GM18951 (cell line): Measurements from ENCODE around the gene PLCL1.

Experiments
- POLR2A ChIP-seq: IDR thresholded peaks from 4 replicates; pipeline ENCODE4 v1.6.1; 2011; ENCODE audit warnings: mild to moderate bottlenecking; ENCODE audit not compliant: insufficient read length, insufficient read depth; ENCODE audit errors: extremely low read depth
- in situ Hi-C: fragments of 300-500 bp; cut with MboI; formaldehyde crosslinking; loops from one replicate; pipeline ENCODE4 v1.12.0; 2022; ENCODE audit warnings: low sequenced_read_pairs, mixed read lengths, inconsistent platforms; ENCODE audit not compliant: unreplicated experiment

Gene PLCL1

GRCh38 chr2:197851451-197851850, 47.1 kb downstream of the PLCL1 start:
- TF ChIP-seq POLR2A, result no peak
- in situ Hi-C loops, result no loop called here

GRCh38 chr2:197852108-197852507, 47.7 kb downstream of the PLCL1 start:
- no peak for TF ChIP-seq POLR2A
- in situ Hi-C loops, result no loop called here

- in situ Hi-C loops, result no loop called here
- no peak for TF ChIP-seq POLR2A
Measured at GRCh38 chr2:197853549-197853948, 49.2 kb downstream of the PLCL1 start.

- in situ Hi-C loops, result no loop called here
- TF ChIP-seq POLR2A, result no peak
Measured at GRCh38 chr2:197857476-197858107, 53.2 kb downstream of the PLCL1 start.

GRCh38 chr2:197858607-197859140, 54.3 kb downstream of the PLCL1 start:
- in situ Hi-C loops, result no loop called here
- no peak for TF ChIP-seq POLR2A

- in situ Hi-C loops, result no loop called here
- no peak for TF ChIP-seq POLR2A
Measured at GRCh38 chr2:197862246-197862955, 58.0 kb downstream of the PLCL1 start.

GRCh38 chr2:197863744-197864143, 59.4 kb downstream of the PLCL1 start:
- no peak for TF ChIP-seq POLR2A
- in situ Hi-C loops, result no loop called here

- in situ Hi-C loops, result no loop called here
- no peak for TF ChIP-seq POLR2A
Measured at GRCh38 chr2:197866455-197866854, 62.1 kb downstream of the PLCL1 start.

- in situ Hi-C loops, result no loop called here
- no peak for TF ChIP-seq POLR2A
Measured at GRCh38 chr2:197867033-197867432, 62.6 kb downstream of the PLCL1 start.

- no peak for TF ChIP-seq POLR2A
- in situ Hi-C loops, result no loop called here
Measured at GRCh38 chr2:197867624-197868023, 63.2 kb downstream of the PLCL1 start.

- TF ChIP-seq POLR2A, result no peak
- in situ Hi-C loops, result no loop called here
Measured at GRCh38 chr2:197868206-197868605, 63.8 kb downstream of the PLCL1 start.

GRCh38 chr2:197869041-197869440, 64.6 kb downstream of the PLCL1 start:
- in situ Hi-C loops, result no loop called here
- no peak for TF ChIP-seq POLR2A

GRCh38 chr2:197869501-197870111, 65.2 kb downstream of the PLCL1 start:
- in situ Hi-C loops, result no loop called here
- no peak for TF ChIP-seq POLR2A

GRCh38 chr2:197870137-197870536, 65.7 kb downstream of the PLCL1 start:
- in situ Hi-C loops, result no loop called here
- TF ChIP-seq POLR2A, result no peak
